Uterus (tissue), 4 donors: Measurements from ENCODE around the gene OR2AJ1. TPM values are rescaled to one million over a fixed set of nuclear protein-coding genes. Genes with fewer than 3 reads are reported as not detected.

Source experiments
- DNase-seq, 2 donors: peaks; one replicate each; pipeline ENCODE4 v3.0.0-alpha.2; 2019 to 2020
- H3K27ac ChIP-seq, 2 donors: fragments of 200-600 bp; sonication (generic); 1 replicate in 1 of 2; 2 replicates in 1 of 2; pipeline ENCODE4 v1.5.1; 2016 to 2018
- H3K27me3 ChIP-seq, 2 donors: fragments of 200-600 bp; sonication (generic); one replicate each; pipeline ENCODE4 v1.5.1; 2018 to 2019; ENCODE audit warnings: control low read depth in 1 of 2
- H3K36me3 ChIP-seq, 2 donors: fragments of 200-600 bp; sonication (generic); one replicate each; pipeline ENCODE4 v1.5.1; 2019; ENCODE audit warnings: control low read depth in 1 of 2
- H3K4me1 ChIP-seq, 2 donors: fragments of 200-600 bp; sonication (generic); one replicate each; pipeline ENCODE4 v1.5.1; 2018 to 2019; ENCODE audit warnings: control low read depth in 1 of 2
- H3K4me3 ChIP-seq, 2 donors: fragments of 200-600 bp; sonication (generic); 1 replicate in 1 of 2; 2 replicates in 1 of 2; pipeline ENCODE4 v1.5.1; 2018 to 2019; ENCODE audit warnings: mild to moderate bottlenecking in 1 of 2
- H3K9me3 ChIP-seq, 2 donors: fragments of 200-600 bp; sonication (generic); one replicate each; pipeline ENCODE4 v1.5.1; 2019; ENCODE audit warnings: control low read depth in 1 of 2
- POLR2A ChIP-seq, 2 donors: fragments of 450-650 bp; IDR thresholded peaks; one replicate each; pipeline ENCODE4 v1.6.1; 2016; ENCODE audit warnings: antibody characterized with exemption in 2 of 2, mild to moderate bottlenecking in 1 of 2, moderate library complexity in 1 of 2
- intact Hi-C: fragments of 100-400 bp; cut with DNase I; formaldehyde crosslinking; loops from one replicate; pipeline ENCODE4 v1.15.1; 2023; ENCODE audit warnings: low total_unique reads
- total RNA-seq, 4 donors: library from RNA; depleted of rRNA in 3 of 4; stranded (reverse); fragments of >200 nt in 3 of 4; gene quantifications; one replicate each; pipeline versions ENCODE4 v1.1.0 to v1.2.4, GENCODE V29; 2014 to 2023
- TF ChIP-seq, protein P1 (sequence below), 4 experiments: fragments of 200-600 bp in 2 of 4; fragments of 450-650 bp in 2 of 4; sonication (generic) in 2 of 4; IDR thresholded peaks; one replicate each; pipeline ENCODE4 v1.5.1; 2016 to 2019; ENCODE audit warnings: antibody characterized with exemption in 4 of 4, mild to moderate bottlenecking in 2 of 4, moderate library complexity in 1 of 4
- donor health status: DM: yes; HTN: yes; CAD: no.

The OR2AJ1 gene
- total RNA-seq, 4 donors from 2014 or later = not detected

DNA sequence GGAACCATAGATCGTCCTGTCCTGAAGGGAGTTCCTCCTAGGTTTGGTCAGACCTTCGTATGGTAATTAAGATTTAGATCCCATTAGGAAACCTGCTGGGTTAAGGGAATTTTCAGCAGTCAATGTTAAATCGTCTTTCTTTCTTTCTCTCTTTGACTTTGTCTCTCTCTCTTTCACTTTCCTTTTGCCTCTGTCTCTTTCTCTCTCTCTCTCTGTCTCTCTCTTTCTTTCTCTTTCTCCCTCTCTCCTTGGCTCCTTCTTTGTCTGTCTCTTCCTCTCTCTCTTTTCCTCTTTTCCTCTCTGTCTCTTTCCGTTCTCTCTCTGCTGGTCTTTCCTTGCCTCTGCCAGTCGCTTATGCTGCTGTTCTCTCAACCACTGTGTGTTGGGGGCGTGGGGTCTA is 20.6 kb upstream of the OR2AJ1 start:
- Histone ChIP-seq H3K4me3 (no peak overlapping the region), H3K36me3 (no peaks in the 10 kb centered on the region), H3K4me1 (no peaks in the 10 kb centered on the region), H3K27ac (no peak overlapping the region), H3K27me3 (no peaks in the 10 kb centered on the region), H3K9me3 (no peaks in the 10 kb centered on the region)
- no peak for DNase-seq
- intact Hi-C loops = no loop called here
- no peak for TF ChIP-seq POLR2A (IDR thresholded peaks at IDR 0.05)
- TF ChIP-seq, protein P1, sequence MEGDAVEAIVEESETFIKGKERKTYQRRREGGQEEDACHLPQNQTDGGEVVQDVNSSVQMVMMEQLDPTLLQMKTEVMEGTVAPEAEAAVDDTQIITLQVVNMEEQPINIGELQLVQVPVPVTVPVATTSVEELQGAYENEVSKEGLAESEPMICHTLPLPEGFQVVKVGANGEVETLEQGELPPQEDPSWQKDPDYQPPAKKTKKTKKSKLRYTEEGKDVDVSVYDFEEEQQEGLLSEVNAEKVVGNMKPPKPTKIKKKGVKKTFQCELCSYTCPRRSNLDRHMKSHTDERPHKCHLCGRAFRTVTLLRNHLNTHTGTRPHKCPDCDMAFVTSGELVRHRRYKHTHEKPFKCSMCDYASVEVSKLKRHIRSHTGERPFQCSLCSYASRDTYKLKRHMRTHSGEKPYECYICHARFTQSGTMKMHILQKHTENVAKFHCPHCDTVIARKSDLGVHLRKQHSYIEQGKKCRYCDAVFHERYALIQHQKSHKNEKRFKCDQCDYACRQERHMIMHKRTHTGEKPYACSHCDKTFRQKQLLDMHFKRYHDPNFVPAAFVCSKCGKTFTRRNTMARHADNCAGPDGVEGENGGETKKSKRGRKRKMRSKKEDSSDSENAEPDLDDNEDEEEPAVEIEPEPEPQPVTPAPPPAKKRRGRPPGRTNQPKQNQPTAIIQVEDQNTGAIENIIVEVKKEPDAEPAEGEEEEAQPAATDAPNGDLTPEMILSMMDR (IDR thresholded peaks at IDR 0.05) = no peak

DNA sequence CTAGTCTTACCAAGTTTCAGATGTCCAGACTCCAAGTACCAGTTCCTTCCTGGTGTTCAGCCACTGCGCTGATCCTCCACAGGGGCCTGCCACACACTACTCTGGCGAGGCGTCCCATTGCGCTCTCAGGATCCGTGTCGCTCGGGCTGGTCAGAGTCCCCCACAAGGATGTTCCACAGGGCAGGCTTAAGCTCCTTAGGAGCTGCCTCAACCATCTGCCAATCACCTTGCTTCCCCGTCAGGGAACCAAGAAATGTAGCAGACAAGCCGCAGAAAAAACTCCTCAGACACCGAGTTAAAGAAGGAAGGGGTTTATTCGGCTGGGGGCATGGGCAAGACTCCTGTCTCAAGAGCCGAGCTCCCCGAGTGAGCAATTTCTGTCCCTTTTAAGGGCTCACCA is 19.5 kb upstream of the OR2AJ1 start:
- intact Hi-C loops = no loop called here
- DNase-seq = no peak

DNA sequence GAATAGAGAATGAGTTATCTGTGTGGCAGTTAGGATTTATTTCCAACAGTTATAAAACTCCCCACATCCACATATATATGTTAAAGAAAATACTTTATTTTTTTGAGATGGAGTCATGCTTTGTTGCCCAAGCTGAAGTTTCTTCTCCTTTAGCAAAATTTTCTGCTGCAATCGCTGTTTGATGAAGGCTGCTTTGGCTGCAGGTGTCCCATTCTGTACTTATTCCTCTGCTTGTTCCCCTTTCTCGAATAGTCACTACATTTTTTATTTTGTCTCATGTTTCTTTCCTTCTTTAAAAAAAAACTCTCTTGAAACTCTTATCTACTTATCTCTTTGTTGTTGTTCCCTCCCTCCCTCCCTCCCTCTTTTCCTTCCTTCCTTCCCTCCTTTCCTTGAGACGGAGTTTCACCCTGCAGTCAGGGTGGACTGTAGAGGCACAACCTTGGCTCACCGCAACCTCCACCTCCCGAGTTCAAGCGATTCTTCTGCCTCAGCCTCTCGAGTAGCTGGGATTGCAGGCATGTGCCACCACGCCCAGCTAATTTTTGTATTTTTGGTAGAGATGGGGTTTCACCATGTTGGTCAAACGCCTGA is 18.7 kb upstream of the OR2AJ1 start:
- TF ChIP-seq POLR2A (IDR thresholded peaks at IDR 0.05) = no peak
- TF ChIP-seq, protein P1 (IDR thresholded peaks at IDR 0.05) = no peak

More for the DNA sequence above, 19.5 kb upstream of the OR2AJ1 start:
- H3K27ac ChIP-seq = no peak overlapping the region
- TF ChIP-seq, protein P1 (IDR thresholded peaks at IDR 0.05) = no peak
- TF ChIP-seq POLR2A (IDR thresholded peaks at IDR 0.05) = no peak
- H3K4me1 ChIP-seq = no peaks in the 10 kb centered on the region
- H3K36me3 ChIP-seq = no peaks in the 10 kb centered on the region
- no peaks in the 10 kb centered on the region for H3K27me3 ChIP-seq
- no peaks in the 10 kb centered on the region for H3K9me3 ChIP-seq
- no peak overlapping the region for H3K4me3 ChIP-seq

DNA sequence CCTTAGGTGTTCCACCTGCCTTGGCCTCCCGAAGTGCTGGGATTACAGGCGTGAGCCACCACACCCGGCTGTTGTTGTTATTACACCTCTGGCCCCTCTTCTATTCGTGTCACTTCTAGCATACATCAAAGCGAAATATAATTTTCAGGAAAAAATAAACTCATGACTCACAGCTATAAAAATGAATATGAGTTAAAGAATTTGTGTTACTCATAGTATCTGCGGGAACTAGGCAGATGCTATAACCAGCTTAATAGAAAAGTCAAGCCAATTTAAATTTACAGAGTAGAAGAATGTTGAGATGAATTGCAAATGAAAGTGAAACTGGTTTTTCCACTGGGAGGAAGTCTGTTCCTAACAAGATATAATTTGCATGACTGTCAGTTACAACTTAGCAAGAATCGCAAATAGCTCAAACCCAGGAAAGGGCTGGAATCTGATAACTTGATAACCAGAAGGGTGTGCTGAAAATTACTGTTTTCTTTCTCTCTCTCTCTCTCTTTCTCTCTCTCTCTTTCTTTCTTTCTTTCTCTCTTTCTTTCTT is 18.1 kb upstream of the OR2AJ1 start:
- TF ChIP-seq, protein P1 (IDR thresholded peaks at IDR 0.05) = no peak
- no peak for TF ChIP-seq POLR2A (IDR thresholded peaks at IDR 0.05)
- intact Hi-C loops = no loop called here
- no peaks in the 10 kb centered on the region for H3K9me3 ChIP-seq
- H3K4me1 ChIP-seq = no peaks in the 10 kb centered on the region
- H3K4me3 ChIP-seq = no peak overlapping the region
- DNase-seq = no peak
- no peak overlapping the region for H3K27ac ChIP-seq
- H3K36me3 ChIP-seq = no peaks in the 10 kb centered on the region
- no peaks in the 10 kb centered on the region for H3K27me3 ChIP-seq

More for the DNA sequence above, 18.7 kb upstream of the OR2AJ1 start:
- no peaks in the 10 kb centered on the region for H3K4me1 ChIP-seq
- intact Hi-C loops = no loop called here
- no peak overlapping the region for H3K4me3 ChIP-seq
- H3K36me3 ChIP-seq = no peaks in the 10 kb centered on the region
- H3K27ac ChIP-seq = no peak overlapping the region
- no peak for DNase-seq
- H3K27me3 ChIP-seq = no peaks in the 10 kb centered on the region
- H3K9me3 ChIP-seq = no peaks in the 10 kb centered on the region

DNA sequence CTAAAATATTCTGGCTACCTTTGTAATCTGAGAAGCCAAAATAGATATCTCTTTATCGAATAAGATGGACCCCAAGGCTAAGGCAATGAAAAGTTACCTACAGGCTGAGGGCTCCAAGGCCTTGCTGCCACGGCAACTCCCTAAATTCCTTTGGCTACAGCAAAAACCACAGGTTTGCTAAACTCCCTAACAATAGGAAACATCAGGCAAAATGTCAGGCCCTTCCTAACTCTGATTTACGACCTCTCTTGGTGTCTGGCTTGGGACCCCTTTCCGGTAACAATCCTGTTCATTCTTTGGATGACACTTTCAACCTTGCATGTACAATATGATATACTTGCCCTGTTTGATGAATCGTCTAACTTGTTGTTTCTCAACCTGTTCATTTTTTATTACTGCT is 15.9 kb upstream of the OR2AJ1 start:
- DNase-seq = no peak
- intact Hi-C loops = no loop called here

More for the DNA sequence above, 15.9 kb upstream of the OR2AJ1 start:
- Histone ChIP-seq H3K27me3 (no peaks in the 10 kb centered on the region), H3K4me1 (no peaks in the 10 kb centered on the region), H3K4me3 (no peak overlapping the region), H3K27ac (no peak overlapping the region), H3K9me3 (no peaks in the 10 kb centered on the region), H3K36me3 (no peaks in the 10 kb centered on the region)
- no peak for TF ChIP-seq POLR2A (IDR thresholded peaks at IDR 0.05)
- TF ChIP-seq, protein P1 (IDR thresholded peaks at IDR 0.05) = no peak
